Measurements from ENCODE around the gene DOCK1.

Gene DOCK1

DNA sequence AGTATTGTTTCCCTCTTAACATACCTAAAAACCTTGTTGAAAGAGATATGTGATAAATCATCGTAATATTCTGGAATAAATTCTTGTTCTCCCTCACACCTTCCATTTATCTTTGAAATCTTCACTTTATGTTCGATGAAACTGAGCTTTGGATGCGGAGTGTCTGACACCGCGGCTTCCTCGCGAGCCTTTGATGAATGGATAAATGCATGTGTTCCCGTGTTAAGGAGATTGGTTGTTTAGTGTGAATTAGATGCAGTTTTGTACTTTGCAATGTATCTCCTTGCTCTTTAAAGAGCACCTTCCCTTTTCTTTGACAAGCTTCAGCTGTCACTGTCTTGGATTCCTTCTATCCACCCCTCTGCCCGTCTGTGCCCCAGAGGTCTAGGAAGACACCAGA lies 138.1 kb downstream of the DOCK1 start:
- no peak for DNase-seq

DNA sequence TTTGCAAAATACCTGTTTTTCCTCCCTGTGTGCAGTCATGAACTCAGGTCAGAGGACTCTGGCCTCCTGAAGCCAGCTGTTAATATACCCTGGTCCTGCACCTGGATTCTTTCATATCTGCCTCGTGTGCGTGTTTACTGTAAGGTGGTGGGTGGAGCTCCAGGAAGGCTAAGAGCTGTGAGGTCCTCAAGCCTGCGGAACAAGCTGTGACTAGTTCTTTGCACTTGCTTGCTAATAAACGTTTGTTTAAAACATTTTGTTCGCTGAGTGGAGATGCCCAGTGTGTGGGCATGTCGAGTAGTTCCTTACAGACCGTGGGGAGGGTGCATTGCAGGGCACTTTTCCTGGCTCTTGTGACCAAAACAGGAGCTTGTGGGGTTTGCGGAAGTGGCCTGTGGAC lies 139.0 kb downstream of the DOCK1 start:
- peak; percentile 64 for DNase-seq

- no peak for DNase-seq
Observed at GRCh38 chr10:127046975-127047877, 142.0 kb downstream of the DOCK1 start.

DNA sequence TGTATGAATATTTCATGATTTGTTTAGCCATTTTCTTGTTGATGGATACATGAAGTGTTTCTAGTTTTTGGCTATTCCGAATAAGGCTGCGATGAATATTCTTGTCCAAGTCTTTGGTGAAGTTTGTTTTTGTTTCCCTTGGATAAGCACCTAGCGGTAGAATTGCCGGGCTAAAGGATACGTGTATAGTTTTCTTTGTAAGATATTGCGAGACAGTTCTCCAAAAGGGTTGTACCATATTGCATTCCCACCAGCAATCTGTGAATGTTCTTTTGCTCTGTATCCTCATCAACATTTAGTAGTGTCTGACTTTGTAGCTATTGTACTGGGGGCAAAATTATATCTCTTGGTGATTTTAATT lies 142.6 kb downstream of the DOCK1 start:
- no peak for DNase-seq

DNA sequence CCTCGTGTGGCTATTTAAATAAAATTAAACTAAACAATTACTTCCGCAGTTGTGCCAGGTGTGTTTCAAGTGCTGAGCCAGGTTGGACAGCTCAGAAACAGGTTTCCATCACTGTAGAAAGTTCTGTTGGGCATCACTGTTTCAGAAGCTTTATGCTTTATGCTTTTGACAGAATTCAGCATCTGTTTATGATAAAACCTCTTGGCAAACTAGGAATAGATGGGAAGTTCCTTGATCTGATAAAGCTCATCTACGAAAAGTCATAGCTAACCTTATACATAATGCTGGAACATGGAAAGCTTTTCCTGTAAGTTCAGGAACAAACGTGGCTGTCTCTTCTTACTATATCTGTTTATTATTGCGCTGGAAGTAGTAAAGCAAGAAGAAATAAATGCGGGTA lies 143.4 kb downstream of the DOCK1 start:
- DNase-seq, result peak; percentile 44

DNA sequence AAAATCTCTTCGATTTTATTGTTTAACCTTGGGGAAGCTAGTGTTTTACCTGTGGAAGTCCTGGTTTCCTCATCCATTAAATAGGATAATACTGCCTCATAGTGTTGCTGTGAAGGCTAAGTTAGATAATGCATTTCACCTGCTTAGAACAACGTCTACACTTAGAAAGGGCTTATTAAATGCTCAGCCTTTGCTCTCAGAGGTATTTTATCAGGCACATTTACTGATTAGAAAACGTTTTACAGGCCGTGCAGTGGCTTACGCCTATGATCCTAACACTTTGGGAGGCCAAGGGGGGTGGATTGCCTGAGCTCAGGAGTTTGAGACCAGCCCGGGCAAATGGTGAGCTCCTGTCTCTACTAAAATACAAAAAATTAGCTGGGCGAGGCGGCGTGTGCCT lies 146.8 kb downstream of the DOCK1 start:
- no peak for DNase-seq

DNA sequence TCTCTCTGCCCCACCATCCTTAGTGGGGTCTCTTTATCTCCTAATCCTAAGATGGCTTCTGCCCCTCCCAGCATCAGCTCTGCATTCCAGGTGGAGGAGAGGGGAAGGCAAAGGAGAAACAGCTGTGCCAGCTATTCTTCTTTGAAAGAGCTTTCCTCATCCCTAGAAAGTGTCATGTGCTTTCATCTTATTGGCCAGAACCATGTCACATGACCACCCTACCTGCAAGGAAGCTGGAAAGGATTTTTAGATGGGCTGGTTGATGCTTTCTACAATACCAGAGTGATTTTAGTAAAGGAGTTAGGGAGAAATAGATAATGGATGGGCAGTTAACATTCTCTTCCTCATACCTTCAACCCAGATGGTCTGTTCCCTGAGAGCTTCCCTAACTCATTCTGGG lies 150.0 kb downstream of the DOCK1 start:
- DNase-seq, result no peak

DNA sequence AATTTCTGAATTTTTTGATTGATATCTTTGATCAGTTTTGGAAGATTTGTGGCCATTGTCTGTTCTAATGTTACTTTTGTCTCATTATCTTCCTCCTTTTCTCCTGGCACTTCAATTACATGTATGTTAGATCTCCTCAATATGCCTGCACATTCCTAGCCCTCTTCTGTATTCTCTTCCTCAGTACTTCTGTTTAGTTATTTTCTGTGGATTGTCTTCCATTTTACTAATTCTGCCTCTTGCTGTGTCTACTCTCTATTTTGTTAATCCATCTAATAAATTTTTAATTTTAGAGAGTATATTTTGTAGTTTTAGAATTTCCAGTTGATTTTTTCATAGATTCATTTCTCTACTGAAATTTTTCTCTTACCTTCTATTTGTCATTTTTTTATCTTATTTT lies 154.1 kb downstream of the DOCK1 start:
- no peak for DNase-seq

- no peak for DNase-seq
Observed at GRCh38 chr10:127063762-127064161, 158.5 kb downstream of the DOCK1 start.

DNA sequence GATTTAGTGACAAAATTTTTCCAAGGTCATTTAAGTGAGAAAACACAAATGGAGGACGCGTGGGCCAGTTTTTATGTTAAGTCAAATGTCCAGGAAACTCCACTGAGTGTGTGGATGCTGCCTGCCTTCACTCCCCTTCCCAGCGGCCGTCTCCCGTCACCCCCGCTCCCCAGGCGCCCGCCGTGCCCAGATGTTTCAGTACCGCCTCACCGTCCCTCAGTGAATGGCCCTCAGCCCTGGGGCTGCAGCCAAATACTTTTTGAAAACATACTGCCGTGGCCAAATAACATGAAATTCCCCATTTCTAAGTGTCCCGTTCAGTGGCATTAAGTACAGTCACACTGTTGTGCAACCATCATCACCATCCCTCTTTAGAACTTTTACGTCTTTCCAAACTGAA lies 159.2 kb downstream of the DOCK1 start:
- DNase-seq, result no peak

DNA sequence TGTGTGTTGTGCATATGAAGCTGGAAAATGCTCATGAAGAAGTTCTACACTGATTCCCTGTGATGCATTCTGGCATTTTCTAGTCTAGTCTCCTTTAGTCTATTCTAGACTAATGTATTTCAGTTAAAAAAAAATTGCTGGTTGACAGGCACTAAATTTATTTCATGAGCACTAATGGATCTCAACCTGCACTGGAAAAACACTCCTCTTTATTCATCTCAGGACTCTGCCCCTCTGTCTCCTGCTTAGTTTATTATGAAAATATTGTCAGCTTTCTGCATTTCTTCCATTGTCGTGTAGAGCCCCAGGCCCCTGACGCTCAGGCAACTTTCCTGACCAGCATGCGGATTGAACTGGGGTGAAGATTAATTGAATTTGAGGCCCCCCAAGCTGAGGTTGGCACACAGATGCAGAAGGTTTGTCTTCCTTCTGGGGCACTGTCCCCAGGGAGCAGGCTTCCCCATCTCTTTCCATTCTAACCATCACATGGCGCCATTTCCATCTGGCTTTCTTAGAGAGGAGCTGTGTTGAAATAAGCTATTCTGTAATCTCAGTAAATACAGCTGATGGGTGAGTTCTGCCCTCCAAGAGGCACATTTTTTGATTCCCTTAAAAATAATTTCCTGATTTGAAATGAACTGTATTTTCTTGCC lies 162.4 kb downstream of the DOCK1 start:
- no peak for DNase-seq

GRCh38 chr10:127068485-127068884 lies 163.3 kb downstream of the DOCK1 start:
- DNase-seq, result no peak

GRCh38 chr10:127069436-127069835 lies 164.2 kb downstream of the DOCK1 start:
- peak; percentile 47 for DNase-seq

GRCh38 chr10:127071126-127071525 lies 165.9 kb downstream of the DOCK1 start:
- DNase-seq, result no peak

DNA sequence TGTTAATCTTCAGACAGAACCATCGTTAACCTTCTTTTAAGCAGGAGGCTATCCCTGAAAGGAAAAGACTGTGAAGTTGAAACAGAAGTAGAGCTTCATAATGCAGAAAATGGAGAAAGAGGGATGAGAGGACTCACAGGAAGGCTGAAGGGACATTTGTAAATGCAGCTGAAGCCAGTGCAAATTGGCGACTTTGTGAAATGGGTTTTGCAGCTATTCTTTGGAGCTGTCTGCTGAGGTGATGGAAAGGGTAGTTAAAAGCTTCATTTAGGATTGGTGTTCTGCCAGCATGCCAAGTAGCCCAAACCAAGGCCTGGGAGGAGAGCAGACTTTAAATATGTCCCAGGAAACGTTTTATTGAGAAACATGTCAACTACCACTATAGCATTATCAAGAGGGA lies 168.4 kb downstream of the DOCK1 start:
- no peak for DNase-seq

DNA sequence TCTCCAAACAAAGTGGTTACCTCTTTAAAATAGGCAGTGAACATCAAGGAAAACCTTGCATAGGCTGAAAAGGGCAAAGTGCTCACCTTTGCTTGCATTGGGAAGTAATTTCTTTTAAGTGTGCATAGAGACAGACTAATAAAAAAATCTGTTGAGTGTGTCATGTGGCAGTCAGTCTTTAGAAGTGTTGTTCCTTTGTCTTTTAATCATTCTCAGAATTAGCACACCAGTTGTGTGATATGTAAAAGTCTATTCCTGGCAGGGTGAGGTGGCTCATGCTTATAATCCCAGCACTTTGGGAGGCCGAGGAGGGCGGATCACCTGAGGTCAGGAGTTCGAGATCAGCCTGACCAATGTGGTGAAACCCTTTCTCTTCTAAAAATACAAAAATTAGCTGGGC lies 174.2 kb downstream of the DOCK1 start:
- DNase-seq, result no peak

GRCh38 chr10:127080317-127080716 lies 175.1 kb downstream of the DOCK1 start:
- no peak for DNase-seq

- no peak for DNase-seq
Observed at GRCh38 chr10:127081851-127082345, 176.7 kb downstream of the DOCK1 start.

GRCh38 chr10:127082651-127083050 lies 177.4 kb downstream of the DOCK1 start:
- DNase-seq, result no peak

- no peak for DNase-seq
Observed at GRCh38 chr10:127085957-127086356, 180.7 kb downstream of the DOCK1 start.

DNA sequence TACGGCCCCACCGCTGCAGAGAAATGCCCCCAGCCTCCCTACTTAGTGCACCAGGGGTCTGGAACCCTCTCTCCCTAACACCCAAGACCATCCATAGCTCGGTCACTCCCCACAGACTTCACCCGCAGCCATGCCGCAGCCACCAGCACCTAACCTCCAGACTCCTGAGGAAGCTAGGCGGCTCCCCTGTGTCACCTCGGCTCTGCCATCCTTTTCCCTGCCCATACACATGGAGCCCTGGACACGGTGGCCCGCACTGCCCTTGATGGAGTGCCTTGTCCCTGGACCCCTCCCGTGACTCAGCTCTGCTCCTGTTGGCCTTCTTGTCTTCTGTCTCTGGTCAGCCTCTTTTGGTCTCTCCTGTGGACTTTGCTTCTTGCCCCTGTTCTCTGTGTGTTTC lies 183.7 kb downstream of the DOCK1 start:
- DNase-seq, result no peak

DNA sequence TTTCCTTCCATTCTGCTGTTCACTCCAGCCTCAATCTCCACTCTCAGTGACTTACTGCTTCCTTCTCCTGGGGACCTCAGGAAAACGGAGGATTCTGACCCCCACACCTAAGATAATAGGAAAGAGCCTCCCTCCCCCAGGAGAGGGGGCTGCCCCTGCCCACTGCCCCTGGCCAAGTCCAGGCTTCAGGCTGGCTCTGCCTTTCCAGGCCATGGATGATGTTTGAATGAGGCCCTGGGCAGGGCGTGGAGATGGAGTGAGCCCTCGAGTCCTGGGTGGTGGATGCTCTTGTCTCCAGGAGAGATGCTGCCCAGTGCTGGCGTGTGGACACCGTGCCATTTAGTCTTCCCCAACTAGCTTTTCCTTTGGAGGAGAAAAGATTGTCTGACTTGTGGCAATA lies 184.2 kb downstream of the DOCK1 start:
- no peak for DNase-seq

- DNase-seq, result no peak
Observed at GRCh38 chr10:127090138-127090537, 184.9 kb downstream of the DOCK1 start.

DNA sequence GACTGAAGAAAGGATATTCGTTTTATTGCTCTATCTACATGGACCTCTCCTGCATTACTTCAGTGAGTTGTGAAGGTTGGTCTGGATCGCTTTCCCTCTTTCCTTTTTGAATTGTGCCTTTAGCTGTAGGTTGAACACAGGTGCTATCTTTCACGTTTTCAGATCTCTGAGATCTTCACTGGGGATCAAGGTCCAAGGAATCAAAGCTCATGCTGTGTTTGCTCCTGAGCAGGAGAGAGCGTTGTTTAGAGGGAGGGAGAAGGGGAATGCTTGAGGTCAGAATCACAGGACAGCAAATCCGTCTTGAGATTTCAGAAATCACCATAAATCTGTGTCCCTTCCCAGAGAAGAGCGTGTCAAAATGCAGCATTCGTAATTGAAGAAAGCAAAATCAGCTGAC lies 186.1 kb downstream of the DOCK1 start:
- DNase-seq, result no peak
